Measurements from ENCODE around the gene TAF1C.

- TF ChIP-seq CTCF (IDR thresholded peaks at IDR 0.05) (no peak), EP300 (IDR thresholded peaks at IDR 0.05) (no peak)
Observed at GRCh38 chr16:84207879-84208278, 21.0 kb upstream of the TAF1C start.
